Esophagus muscularis mucosa (tissue), 3 donors: ENCODE results near the gene POU2AF3.

Experiments used
- EP300 ChIP-seq: sonication (generic); formaldehyde crosslinking; IDR thresholded peaks from one replicate; pipeline ENCODE4 v1.6.1; 2017; ENCODE audit warnings: antibody characterized with exemption
- TF ChIP-seq, protein P1 (sequence below), 3 experiments: fragments of 200-600 bp in 2 of 3; fragments of 450-650 bp in 1 of 3; sonication (generic) in 2 of 3; IDR thresholded peaks; one replicate each; pipeline ENCODE4 v1.5.1; 2017 to 2019; ENCODE audit warnings: antibody characterized with exemption in 3 of 3, mild to moderate bottlenecking in 2 of 3, moderate library complexity in 1 of 3

DNA sequence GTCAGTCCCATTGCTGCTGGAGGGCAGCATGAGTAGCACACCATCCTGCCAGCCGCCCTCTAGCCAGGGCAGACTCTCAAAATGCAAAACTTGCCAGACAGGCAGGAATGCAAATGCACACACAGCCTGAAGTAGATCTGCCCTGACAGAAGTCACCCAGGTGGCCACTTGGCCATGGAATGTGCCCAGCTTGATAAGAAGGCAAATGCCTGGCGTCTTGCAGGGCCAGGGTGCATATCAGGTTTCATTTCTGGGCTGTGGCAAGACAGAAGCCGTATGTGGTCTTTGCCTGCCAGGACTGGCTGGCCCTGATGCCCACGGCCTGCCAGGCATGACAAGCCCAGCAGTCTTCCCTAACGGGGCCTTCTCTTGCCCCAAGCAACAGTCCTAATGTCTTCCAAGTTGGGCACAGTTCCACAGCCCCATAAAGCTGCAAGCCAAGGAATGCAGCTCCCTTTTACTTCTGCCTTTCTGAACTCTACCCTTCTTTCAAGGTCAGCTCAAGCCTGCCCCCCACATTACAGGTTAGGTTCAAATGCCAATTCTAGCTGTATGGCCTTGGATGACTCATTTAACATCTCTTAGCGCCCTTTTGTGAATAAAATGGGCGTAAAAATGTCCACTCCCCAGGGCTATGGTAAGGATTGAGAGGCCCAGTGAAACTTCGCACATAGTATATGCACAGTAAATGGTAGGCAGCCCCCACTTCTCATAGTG, 29.7 kb downstream of the POU2AF3 start:
- TF ChIP-seq, protein P1, sequence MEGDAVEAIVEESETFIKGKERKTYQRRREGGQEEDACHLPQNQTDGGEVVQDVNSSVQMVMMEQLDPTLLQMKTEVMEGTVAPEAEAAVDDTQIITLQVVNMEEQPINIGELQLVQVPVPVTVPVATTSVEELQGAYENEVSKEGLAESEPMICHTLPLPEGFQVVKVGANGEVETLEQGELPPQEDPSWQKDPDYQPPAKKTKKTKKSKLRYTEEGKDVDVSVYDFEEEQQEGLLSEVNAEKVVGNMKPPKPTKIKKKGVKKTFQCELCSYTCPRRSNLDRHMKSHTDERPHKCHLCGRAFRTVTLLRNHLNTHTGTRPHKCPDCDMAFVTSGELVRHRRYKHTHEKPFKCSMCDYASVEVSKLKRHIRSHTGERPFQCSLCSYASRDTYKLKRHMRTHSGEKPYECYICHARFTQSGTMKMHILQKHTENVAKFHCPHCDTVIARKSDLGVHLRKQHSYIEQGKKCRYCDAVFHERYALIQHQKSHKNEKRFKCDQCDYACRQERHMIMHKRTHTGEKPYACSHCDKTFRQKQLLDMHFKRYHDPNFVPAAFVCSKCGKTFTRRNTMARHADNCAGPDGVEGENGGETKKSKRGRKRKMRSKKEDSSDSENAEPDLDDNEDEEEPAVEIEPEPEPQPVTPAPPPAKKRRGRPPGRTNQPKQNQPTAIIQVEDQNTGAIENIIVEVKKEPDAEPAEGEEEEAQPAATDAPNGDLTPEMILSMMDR (IDR thresholded peaks at IDR 0.05): no peak
- no peak for TF ChIP-seq EP300
